Neural cell (in vitro differentiated cells): ENCODE results near the gene OXER1.

ENCODE experiments used
- EP300 ChIP-seq: fragments of 450-650 bp; conservative IDR thresholded peaks from 2 replicates; pipeline ENCODE4 v1.6.1; 2014; ENCODE audit warnings: antibody characterized with exemption, mild to moderate bottlenecking, moderate library complexity; ENCODE audit not compliant: poor library complexity, severe bottlenecking
- EZH2 ChIP-seq: fragments of 200-600, 300-800 bp; shearing (Covaris generic), sonication (generic); IDR thresholded peaks from 2 replicates; pipeline ENCODE4 v1.6.1; 2014; ENCODE audit warnings: antibody characterized with exemption, low read length, borderline replicate concordance, mild to moderate bottlenecking; ENCODE audit not compliant: insufficient read depth, poor library complexity, severe bottlenecking
- MXI1 ChIP-seq: fragments of 450-650 bp; conservative IDR thresholded peaks from 2 replicates; pipeline ENCODE4 v1.6.1; 2014; ENCODE audit warnings: antibody characterized with exemption, mild to moderate bottlenecking; ENCODE audit not compliant: poor library complexity, severe bottlenecking
- POLR2AphosphoS5 ChIP-seq: IDR thresholded peaks from 2 replicates; pipeline ENCODE4 v1.6.1; 2012
- RAD21 ChIP-seq: fragments of 450-650 bp; conservative IDR thresholded peaks from 2 replicates; pipeline ENCODE4 v1.6.1; 2014; ENCODE audit warnings: antibody characterized with exemption, mild to moderate bottlenecking, moderate library complexity
- TAF1 ChIP-seq: IDR thresholded peaks from 2 replicates; pipeline ENCODE4 v1.6.1; 2012; ENCODE audit warnings: low read depth
- TF ChIP-seq, protein P1 (sequence below): IDR thresholded peaks from 2 replicates; pipeline ENCODE4 v1.6.1; 2012; ENCODE audit warnings: borderline replicate concordance
- TF ChIP-seq, protein P2 (sequence below): fragments of 450-650 bp; IDR thresholded peaks from 2 replicates; pipeline ENCODE4 v1.5.1; 2014; ENCODE audit warnings: antibody characterized with exemption, mild to moderate bottlenecking, moderate library complexity; ENCODE audit not compliant: poor library complexity, severe bottlenecking

- TF ChIP-seq, protein P1, sequence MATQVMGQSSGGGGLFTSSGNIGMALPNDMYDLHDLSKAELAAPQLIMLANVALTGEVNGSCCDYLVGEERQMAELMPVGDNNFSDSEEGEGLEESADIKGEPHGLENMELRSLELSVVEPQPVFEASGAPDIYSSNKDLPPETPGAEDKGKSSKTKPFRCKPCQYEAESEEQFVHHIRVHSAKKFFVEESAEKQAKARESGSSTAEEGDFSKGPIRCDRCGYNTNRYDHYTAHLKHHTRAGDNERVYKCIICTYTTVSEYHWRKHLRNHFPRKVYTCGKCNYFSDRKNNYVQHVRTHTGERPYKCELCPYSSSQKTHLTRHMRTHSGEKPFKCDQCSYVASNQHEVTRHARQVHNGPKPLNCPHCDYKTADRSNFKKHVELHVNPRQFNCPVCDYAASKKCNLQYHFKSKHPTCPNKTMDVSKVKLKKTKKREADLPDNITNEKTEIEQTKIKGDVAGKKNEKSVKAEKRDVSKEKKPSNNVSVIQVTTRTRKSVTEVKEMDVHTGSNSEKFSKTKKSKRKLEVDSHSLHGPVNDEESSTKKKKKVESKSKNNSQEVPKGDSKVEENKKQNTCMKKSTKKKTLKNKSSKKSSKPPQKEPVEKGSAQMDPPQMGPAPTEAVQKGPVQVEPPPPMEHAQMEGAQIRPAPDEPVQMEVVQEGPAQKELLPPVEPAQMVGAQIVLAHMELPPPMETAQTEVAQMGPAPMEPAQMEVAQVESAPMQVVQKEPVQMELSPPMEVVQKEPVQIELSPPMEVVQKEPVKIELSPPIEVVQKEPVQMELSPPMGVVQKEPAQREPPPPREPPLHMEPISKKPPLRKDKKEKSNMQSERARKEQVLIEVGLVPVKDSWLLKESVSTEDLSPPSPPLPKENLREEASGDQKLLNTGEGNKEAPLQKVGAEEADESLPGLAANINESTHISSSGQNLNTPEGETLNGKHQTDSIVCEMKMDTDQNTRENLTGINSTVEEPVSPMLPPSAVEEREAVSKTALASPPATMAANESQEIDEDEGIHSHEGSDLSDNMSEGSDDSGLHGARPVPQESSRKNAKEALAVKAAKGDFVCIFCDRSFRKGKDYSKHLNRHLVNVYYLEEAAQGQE: no peak
- TF ChIP-seq, protein P2, sequence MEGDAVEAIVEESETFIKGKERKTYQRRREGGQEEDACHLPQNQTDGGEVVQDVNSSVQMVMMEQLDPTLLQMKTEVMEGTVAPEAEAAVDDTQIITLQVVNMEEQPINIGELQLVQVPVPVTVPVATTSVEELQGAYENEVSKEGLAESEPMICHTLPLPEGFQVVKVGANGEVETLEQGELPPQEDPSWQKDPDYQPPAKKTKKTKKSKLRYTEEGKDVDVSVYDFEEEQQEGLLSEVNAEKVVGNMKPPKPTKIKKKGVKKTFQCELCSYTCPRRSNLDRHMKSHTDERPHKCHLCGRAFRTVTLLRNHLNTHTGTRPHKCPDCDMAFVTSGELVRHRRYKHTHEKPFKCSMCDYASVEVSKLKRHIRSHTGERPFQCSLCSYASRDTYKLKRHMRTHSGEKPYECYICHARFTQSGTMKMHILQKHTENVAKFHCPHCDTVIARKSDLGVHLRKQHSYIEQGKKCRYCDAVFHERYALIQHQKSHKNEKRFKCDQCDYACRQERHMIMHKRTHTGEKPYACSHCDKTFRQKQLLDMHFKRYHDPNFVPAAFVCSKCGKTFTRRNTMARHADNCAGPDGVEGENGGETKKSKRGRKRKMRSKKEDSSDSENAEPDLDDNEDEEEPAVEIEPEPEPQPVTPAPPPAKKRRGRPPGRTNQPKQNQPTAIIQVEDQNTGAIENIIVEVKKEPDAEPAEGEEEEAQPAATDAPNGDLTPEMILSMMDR: no peak
- TF ChIP-seq EZH2 (no peak), MXI1 (no peak), POLR2AphosphoS5 (no peak), TAF1 (no peak), EP300 (no peak), RAD21 (no peak)
Measured at GRCh38 chr2:42724886-42725285, 39.0 kb downstream of the OXER1 start.
